Fibroblast of skin of back (primary cell): ENCODE data around the gene FAM216A.
"Not testable (repeated sequence)": the region's sequence is repeated elsewhere in the genome, so short reads cannot be mapped to it uniquely, and the experiment has no call there.

Experiments
- DNase-seq: peaks from one replicate; pipeline ENCODE4 v3.0.0-alpha.2; 2013

Gene FAM216A

GRCh38 chr12:110501399-110501751 is 32.7 kb downstream of the FAM216A start:
- peak; percentile 60 for DNase-seq

- DNase-seq = peak; percentile 99
Observed at GRCh38 chr12:110501752-110502738, 33.4 kb downstream of the FAM216A start, which contains the start of the genes RAD9B and VPS29. Gene RAD9B (plus strand): TSS chr12:110502331. CDS start chr12:110502338, 7 bp downstream. Gene VPS29 (minus strand): TSS chr12:110502111. CDS start chr12:110502051, 60 bp downstream.

GRCh38 chr12:110503432-110503831 is 34.8 kb downstream of the FAM216A start:
- DNase-seq = no peak

GRCh38 chr12:110505332-110505731 is 36.7 kb downstream of the FAM216A start:
- DNase-seq = no peak

GRCh38 chr12:110508071-110508586 is 39.5 kb downstream of the FAM216A start:
- no peak for DNase-seq

GRCh38 chr12:110513842-110514241 is 45.2 kb downstream of the FAM216A start:
- no peak for DNase-seq

GRCh38 chr12:110514363-110514762 is 45.7 kb downstream of the FAM216A start:
- no peak for DNase-seq

- DNase-seq = no peak
Observed at GRCh38 chr12:110516995-110517394, 48.4 kb downstream of the FAM216A start.

GRCh38 chr12:110518014-110518413 is 49.4 kb downstream of the FAM216A start:
- DNase-seq = not testable (repeated sequence)

GRCh38 chr12:110520876-110521712 is 52.4 kb downstream of the FAM216A start:
- not testable (repeated sequence) for DNase-seq

- DNase-seq = no peak
Observed at GRCh38 chr12:110528277-110528839, 59.7 kb downstream of the FAM216A start.

- no peak for DNase-seq
Observed at GRCh38 chr12:110530511-110530910, 61.9 kb downstream of the FAM216A start.

GRCh38 chr12:110531741-110532333 is 63.2 kb downstream of the FAM216A start:
- DNase-seq = peak; percentile 23

GRCh38 chr12:110532644-110533043 is 64.0 kb downstream of the FAM216A start:
- no peak for DNase-seq

- DNase-seq = no peak
Observed at GRCh38 chr12:110533607-110534006, 65.0 kb downstream of the FAM216A start.

GRCh38 chr12:110534811-110535210 is 66.2 kb downstream of the FAM216A start:
- no peak for DNase-seq

- DNase-seq = peak; percentile 37
Observed at GRCh38 chr12:110536834-110537604, 68.4 kb downstream of the FAM216A start.

- DNase-seq = no peak
Observed at GRCh38 chr12:110537605-110538409, 69.2 kb downstream of the FAM216A start.

- no peak for DNase-seq
Observed at GRCh38 chr12:110538869-110539622, 70.4 kb downstream of the FAM216A start.
